ENCODE data around the gene SCG3.

Gene SCG3

DNA sequence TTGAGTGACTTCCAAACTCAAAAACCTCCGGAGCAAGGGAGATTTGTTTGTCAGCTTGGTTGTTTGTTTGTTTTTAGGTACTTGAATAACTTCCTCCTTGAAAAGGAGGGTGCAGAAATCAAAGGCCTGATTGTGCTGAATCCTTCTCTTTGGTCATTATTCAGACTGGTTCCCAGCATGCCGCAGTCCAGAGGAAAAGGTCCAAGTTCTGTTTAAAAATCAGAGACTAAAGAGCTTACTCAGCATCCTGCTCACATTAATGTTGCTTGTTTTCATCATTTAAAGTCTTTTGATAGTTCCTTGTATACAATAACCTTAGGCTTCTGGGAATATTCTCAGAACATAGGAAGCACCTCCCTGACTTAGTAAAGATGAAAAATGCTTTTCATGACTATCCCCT, 982 bp upstream of the SCG3 start:
- DNase-seq = no peak

- no peak for DNase-seq
Measured at GRCh38 chr15:51687565-51687964, 6.3 kb downstream of the SCG3 start.

DNA sequence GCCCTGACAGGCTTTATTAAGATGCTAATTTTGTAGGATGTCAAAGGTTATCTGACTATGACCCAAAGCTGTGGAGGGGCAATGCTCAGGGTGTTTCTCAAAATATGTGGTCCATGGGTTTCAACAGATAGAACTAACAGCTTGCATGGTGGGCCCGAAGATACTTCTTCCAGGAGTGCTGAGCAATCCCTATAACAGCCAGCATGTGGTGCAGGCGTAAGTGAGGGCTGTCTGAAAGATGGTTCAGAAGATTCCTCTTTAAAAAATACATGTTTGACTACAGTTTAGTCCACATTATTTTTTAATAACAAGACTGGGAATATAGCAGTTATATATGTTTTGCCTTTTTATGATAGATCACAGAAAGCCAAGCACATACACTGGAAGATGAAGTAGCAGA, 7.6 kb downstream of the SCG3 start:
- DNase-seq = no peak

- no peak for DNase-seq
Measured at GRCh38 chr15:51692154-51692553, 10.9 kb downstream of the SCG3 start.

DNA sequence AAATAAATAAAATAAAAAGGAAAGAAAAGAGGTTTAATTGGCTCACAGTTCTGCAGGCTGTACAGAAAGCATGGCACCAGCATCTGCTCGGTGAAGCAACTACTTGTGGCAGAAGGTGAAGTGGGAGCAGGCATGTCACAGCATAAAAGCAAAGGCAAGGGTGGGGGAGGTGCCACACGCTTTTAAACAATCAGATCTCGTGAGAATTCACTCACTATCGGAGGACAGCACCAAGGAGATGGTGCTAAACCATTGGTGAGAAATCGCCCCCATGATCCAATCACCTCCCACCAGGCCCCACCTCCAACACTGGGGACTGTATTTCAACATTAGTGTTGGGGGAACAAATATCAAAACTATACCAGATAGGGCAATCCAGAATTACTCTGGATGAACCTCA, 15.3 kb downstream of the SCG3 start:
- DNase-seq = no peak

DNA sequence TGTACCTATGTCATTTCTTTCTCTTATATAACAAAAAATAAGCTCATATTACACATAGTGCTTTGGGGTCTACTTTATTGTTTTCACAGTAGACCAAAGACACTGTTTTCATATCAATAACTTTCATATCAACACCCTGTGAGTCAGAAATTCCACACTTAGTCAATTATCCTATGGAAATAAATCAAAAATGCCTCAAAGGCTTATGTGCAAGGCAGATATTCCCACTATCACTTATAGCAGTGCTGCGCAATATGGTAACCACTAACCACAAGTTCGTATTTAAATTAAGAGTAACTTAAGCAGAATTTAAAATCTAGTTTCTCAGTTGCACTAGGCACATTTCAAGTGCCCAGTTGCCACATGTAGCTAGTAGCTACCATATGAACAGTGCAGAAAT, 15.9 kb downstream of the SCG3 start:
- DNase-seq = no peak

- no peak for DNase-seq
Measured at GRCh38 chr15:51699373-51699772, 18.1 kb downstream of the SCG3 start.

- no peak for DNase-seq
Measured at GRCh38 chr15:51702710-51703109, 21.4 kb downstream of the SCG3 start.

GRCh38 chr15:51706291-51706690, 25.0 kb downstream of the SCG3 start:
- no peak for DNase-seq

- no peak for DNase-seq
Measured at GRCh38 chr15:51706926-51707608, 25.8 kb downstream of the SCG3 start.

DNA sequence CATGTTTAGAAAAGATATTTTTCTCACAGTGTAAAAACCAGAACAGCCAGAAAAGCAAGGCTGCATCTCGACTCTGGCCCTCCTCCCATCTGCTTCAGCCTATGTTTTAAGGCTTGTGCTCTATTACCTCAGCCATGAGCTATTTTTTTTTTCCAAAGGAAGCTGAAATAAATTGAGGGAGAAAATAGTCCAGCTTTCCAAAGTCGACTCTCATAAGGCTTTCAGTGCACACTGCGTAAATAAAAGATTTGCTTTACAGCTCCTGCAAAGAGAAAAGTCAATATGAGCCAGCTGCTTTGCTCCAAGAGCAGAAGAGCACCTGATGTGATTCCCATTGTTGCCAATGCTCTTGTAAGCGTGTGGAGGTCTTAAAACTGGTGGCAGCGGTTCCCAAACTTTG, 26.7 kb downstream of the SCG3 start:
- DNase-seq = no peak

DNA sequence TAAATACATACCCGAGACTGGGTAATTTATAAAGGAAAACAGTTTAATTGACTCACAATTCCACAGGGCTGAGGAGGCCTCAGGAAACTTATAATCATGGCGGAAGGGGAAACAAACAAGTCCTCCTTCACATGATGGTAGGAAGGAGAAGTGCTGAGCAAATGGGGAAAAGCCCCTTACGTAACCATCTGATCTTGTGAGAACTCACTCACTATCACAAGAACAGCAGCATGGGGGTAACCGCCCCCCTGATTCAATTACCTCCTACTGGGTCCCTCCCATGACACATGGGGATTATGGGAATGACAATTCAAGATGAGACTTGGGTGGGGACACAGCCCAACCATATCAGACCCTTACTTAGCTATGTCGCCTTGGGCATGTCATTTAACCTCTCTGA, 27.7 kb downstream of the SCG3 start:
- no peak for DNase-seq

DNA sequence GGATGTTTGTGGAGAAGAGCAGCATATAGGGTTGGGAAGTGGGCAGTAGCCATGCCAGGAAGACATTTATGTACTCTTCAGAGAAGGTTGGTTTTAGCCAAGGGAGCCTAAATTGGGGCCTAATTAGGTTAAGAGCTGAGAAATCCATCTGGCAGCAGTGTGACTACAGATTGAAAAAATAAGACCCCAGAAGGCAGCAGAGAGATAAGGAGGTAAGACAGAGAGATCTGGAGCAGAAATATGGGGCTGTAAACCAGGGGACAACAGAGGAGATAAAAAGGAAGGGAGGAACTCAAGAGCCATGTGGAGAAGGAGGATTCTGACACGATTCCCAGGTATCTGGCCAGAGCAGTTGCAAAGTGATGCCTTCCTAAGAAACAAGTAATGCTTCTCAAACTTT, 32.9 kb downstream of the SCG3 start:
- DNase-seq = no peak

- no peak for DNase-seq
Measured at GRCh38 chr15:51714911-51715310, 33.6 kb downstream of the SCG3 start.

GRCh38 chr15:51718219-51718618, 36.9 kb downstream of the SCG3 start:
- no peak for DNase-seq

DNA sequence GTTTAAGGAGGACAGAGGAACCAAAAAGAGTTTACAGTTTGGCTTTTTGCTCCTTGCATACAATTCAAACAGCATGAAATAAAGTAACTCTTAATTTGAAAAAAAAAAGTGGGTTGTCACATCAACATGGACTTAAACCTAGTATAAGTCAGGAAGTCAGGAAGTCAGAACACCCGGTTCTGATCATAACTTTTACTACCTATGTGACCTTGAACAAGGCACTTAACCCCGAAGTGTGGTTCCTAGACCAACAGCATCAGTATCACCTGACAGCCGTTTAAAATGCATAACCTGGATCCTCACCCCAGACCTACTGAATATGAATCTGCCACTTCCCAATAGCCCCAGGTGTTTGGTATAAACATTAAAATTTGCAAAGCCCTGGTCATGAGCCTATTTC, 37.4 kb downstream of the SCG3 start:
- DNase-seq = no peak

GRCh38 chr15:51720201-51720995, 39.1 kb downstream of the SCG3 start:
- DNase-seq = no peak

DNA sequence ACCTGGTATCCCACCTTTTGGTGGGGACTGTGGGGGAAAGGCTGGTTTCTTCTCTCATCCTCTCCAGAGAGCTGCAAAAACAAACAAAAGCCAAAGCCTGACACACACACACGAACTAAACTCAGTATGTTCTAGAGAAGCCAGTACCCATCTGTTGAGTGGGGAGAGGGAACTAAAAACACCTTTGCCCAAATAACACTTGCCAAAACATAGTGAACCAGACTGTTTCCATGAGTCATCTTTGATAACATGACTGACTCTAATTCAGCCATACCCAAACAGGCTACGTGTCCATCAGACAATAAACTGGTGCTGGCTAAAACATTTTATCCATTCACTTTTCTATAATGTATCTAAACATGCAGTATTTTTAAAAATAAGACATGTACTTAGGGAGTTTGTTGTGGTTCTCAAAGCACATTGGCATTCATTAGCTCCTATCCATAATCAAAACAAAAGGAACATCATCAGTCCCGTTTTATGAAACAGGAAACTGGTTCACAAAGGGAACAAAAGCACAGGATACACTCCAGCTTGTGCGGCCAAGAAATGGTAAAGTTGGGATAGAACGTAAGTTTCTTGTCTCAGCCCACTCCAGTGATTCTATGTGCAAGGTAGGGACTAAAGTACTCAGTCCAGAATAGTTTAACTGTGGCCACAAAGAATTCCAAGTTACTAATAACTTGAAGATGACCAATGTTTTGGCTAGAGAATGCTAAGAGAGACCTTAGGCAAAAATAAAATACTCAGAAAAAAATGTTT, 40.1 kb downstream of the SCG3 start:
- DNase-seq = no peak

- no peak for DNase-seq
Measured at GRCh38 chr15:51724199-51724598, 42.9 kb downstream of the SCG3 start.

GRCh38 chr15:51724673-51725072, 43.4 kb downstream of the SCG3 start:
- no peak for DNase-seq

GRCh38 chr15:51726302-51727073, 45.2 kb downstream of the SCG3 start:
- peak; percentile 60 for DNase-seq

DNA sequence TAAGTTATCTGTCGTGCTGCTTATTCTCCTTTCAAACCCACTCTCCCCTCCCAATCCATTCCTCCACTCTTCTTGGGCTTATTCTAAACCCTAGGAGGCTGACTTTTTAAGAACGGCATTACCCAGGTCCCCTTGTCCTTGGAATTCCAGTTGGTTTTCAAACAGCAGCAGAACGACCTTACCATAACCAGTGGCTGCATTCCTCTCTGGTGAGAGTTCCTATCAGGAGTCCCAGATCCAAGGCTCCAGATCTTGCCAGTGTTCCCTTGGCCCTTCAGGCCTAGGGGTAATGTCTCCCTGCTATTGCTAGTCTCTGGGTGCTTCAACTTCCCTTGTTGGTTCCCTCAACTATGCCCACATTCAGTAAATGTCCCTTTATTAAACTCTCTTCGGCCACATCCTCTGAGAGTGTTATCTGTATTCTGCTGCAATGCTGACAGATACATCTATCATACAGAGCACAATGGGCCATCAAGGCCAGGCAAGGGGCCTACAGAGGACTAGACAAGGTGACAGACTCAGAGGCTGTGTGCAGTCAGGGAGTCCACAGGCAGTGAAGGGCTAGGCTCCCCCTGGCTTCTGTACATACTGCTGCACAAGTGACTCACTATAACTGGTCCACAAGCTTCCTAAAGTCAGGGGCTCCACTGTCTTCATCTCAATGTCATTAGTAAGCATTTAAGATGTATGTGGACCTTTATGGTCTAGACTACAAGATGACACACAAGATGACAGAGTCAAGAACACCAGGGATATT, 46.0 kb downstream of the SCG3 start:
- DNase-seq = peak; percentile 28
